Mesendoderm (in vitro differentiated cells): ENCODE measurements around the gene IMMP2L.

ENCODE experiments used
- DNase-seq: peaks from one replicate; pipeline ENCODE4 v3.0.0; 2013
- H2AK5ac ChIP-seq: 2 replicates; pipeline ENCODE4 v1.6.1; 2013; ENCODE audit warnings: low read length, inconsistent platforms
- H2BK120ac ChIP-seq: 2 replicates; pipeline ENCODE4 v1.6.1; 2013; ENCODE audit warnings: low read depth, mild to moderate bottlenecking, low read length, moderate library complexity, mixed read lengths
- H2BK15ac ChIP-seq: replicated peaks from 2 replicates; pipeline ENCODE4 v1.6.1; 2013; ENCODE audit warnings: low read depth, mild to moderate bottlenecking, moderate library complexity
- H2BK5ac ChIP-seq: 2 replicates; pipeline ENCODE4 v1.6.1; 2013; ENCODE audit warnings: low read length, inconsistent platforms
- H3K18ac ChIP-seq: 2 replicates; pipeline ENCODE4 v1.6.1; 2013; ENCODE audit warnings: mild to moderate bottlenecking, low read length, mixed read lengths
- H3K23ac ChIP-seq: one replicate; pipeline ENCODE4 v1.6.1; 2013; ENCODE audit warnings: low read length
- H3K27ac ChIP-seq: 2 replicates; pipeline ENCODE4 v1.5.1; 2013; ENCODE audit warnings: low read depth, mild to moderate bottlenecking, inconsistent platforms, low read length, moderate library complexity
- H3K27me3 ChIP-seq: 2 replicates; pipeline ENCODE4 v1.6.1; 2013; ENCODE audit warnings: low read length, control low read depth, mild to moderate bottlenecking, inconsistent platforms; ENCODE audit not compliant: insufficient read depth, poor library complexity
- H3K36me3 ChIP-seq: 2 replicates; pipeline ENCODE4 v1.6.1; 2013; ENCODE audit warnings: low read length, inconsistent platforms; ENCODE audit not compliant: control insufficient read depth, insufficient read depth
- H3K4ac ChIP-seq: one replicate; pipeline ENCODE4 v1.6.1; 2013; ENCODE audit warnings: low read depth, mild to moderate bottlenecking, low read length, moderate library complexity
- H3K4me1 ChIP-seq: 2 replicates; pipeline ENCODE4 v1.6.1; 2013; ENCODE audit warnings: low read depth, low read length, inconsistent platforms; ENCODE audit not compliant: control insufficient read depth
- H3K4me2 ChIP-seq: 2 replicates; pipeline ENCODE4 v1.6.1; 2013; ENCODE audit warnings: low read length
- H3K4me3 ChIP-seq: 2 replicates; pipeline ENCODE4 v1.5.1; 2013; ENCODE audit warnings: mild to moderate bottlenecking, low read length
- H3K56ac ChIP-seq: one replicate; pipeline ENCODE4 v1.6.1; 2013; ENCODE audit warnings: low read length
- H3K79me1 ChIP-seq: 2 replicates; pipeline ENCODE4 v1.6.1; 2013; ENCODE audit warnings: low read length, inconsistent platforms
- H3K79me2 ChIP-seq: 2 replicates; pipeline ENCODE4 v1.6.1; 2013; ENCODE audit warnings: mild to moderate bottlenecking, low read length; ENCODE audit not compliant: control insufficient read depth, insufficient read depth
- H3K9ac ChIP-seq: 2 replicates; pipeline ENCODE4 v1.6.1; 2013; ENCODE audit warnings: low read length, inconsistent platforms
- H4K5ac ChIP-seq: one replicate; pipeline ENCODE4 v1.6.1; 2013; ENCODE audit warnings: low read length
- H4K8ac ChIP-seq: one replicate; pipeline ENCODE4 v1.6.1; 2013; ENCODE audit warnings: low read depth, mild to moderate bottlenecking, control low read depth, low read length, moderate library complexity
- WGBS: extraction: QIAGEN DNeasy Blood & Tissue Kit; methylation state at CpG from one replicate; pipeline ENCODE4 v1.1.7; 2013; ENCODE audit warnings: low lambda C conversion rate, missing lambda C conversion rate; ENCODE audit not compliant: insufficient coverage; ENCODE audit errors: extremely low coverage; 5-methylcytosine and 5-hydroxymethylcytosine counted together

IMMP2L gene

DNA sequence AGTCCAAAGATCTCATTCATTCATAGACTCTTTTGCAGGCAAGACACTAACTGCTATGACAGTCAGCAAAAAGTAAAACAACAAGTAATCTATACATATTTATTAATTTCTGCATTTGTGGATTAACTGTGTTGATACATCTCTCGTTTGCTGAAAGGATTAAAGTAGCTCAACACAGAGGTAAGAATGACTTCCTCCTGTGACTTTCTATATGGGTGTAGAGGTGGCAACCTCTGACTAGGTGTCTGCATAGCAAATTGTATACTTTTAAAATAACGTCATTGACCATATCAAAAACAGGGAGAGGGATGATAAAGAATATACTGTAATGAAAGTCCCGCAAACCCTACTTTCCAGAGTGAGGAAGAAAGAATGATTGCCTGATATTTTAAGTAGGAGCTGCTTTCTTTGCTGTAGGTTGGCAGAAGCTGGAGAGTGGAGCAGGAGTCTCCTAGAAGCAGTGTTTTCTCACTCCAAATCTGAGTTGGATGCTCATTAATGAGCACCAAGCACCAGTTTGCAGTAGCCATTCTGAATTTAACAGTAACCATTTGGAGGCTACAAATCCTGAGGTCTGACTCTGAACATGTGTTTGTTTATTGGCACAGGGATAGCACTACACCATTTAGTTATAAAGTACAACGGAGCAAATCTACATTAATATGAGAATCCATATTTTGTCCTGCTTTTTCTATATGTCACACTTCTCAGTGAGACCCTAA lies 480.6 kb downstream of the IMMP2L start:
- Histone ChIP-seq H3K4ac (no peak overlapping the region), H3K36me3 (no peaks in the 10 kb centered on the region), H3K27ac (no peak overlapping the region), H3K79me2 (no peaks in the 10 kb centered on the region), H4K5ac (no peak overlapping the region), H3K56ac (no peak overlapping the region), H2BK120ac (no peak overlapping the region), H2AK5ac (no peak overlapping the region), H3K79me1 (no peaks in the 10 kb centered on the region), H4K8ac (no peak overlapping the region), H3K4me3 (no peak overlapping the region), H3K4me2 (no peak overlapping the region), H3K9ac (no peak overlapping the region), H2BK5ac (no peak overlapping the region), H2BK15ac (no peak overlapping the region), H3K27me3 (no peaks in the 10 kb centered on the region), H3K4me1 (no peaks in the 10 kb centered on the region), H3K18ac (no peak overlapping the region), H3K23ac (no peak overlapping the region)
- no CpG with 5 or more reads among the region's 4 CpGs for WGBS
- no peak for DNase-seq

GRCh38 chr7:111080495-111081105 lies 481.7 kb downstream of the IMMP2L start:
- no peaks in the 10 kb centered on the region for H3K79me1 ChIP-seq
- H3K79me2 ChIP-seq: no peaks in the 10 kb centered on the region
- no peak overlapping the region for H3K56ac ChIP-seq
- no peaks in the 10 kb centered on the region for H3K36me3 ChIP-seq
- H3K4me3 ChIP-seq: no peak overlapping the region
- H3K9ac ChIP-seq: no peak overlapping the region
- H4K5ac ChIP-seq: no peak overlapping the region
- no peak overlapping the region for H3K4ac ChIP-seq
- no peak overlapping the region for H2AK5ac ChIP-seq
- no peak for DNase-seq
- H3K27me3 ChIP-seq: no peaks in the 10 kb centered on the region
- H3K27ac ChIP-seq: no peak overlapping the region
- no CpG with 5 or more reads among the region's 1 CpG for WGBS
- no peak overlapping the region for H3K4me2 ChIP-seq
- no peaks in the 10 kb centered on the region for H3K4me1 ChIP-seq
- H4K8ac ChIP-seq: no peak overlapping the region
- no peak overlapping the region for H2BK5ac ChIP-seq
- H2BK15ac ChIP-seq: no peak overlapping the region
- no peak overlapping the region for H3K23ac ChIP-seq
- no peak overlapping the region for H3K18ac ChIP-seq
- H2BK120ac ChIP-seq: no peak overlapping the region

DNA sequence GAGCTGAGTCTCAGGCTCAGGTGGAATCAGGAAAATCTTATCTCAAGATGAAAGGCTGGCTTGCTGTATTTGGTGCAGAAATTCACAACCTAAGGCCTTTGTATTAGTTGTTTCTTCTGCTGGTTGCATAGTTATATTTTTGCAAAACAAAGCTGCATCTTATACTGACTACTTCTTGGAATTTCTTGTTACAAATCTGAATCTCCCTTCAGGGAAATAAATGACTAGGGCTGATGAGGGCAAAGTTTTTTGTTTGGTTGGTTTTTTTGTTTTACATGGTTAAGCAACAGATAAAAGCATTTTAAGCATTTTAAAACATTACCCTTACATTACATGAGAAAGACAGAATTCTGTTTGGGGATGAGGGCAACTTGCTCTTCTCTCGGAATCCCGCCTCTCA lies 485.3 kb downstream of the IMMP2L start:
- Histone ChIP-seq H3K23ac (no peak overlapping the region), H2AK5ac (no peak overlapping the region), H3K36me3 (no peaks in the 10 kb centered on the region), H2BK15ac (no peak overlapping the region), H2BK120ac (no peak overlapping the region), H4K5ac (no peak overlapping the region), H4K8ac (no peak overlapping the region), H3K27me3 (no peaks in the 10 kb centered on the region), H3K4me3 (no peak overlapping the region), H3K4ac (no peak overlapping the region), H3K4me1 (no peaks in the 10 kb centered on the region), H2BK5ac (no peak overlapping the region), H3K79me2 (no peaks in the 10 kb centered on the region), H3K18ac (no peak overlapping the region), H3K27ac (no peak overlapping the region), H3K9ac (no peak overlapping the region), H3K4me2 (no peak overlapping the region), H3K56ac (no peak overlapping the region), H3K79me1 (no peaks in the 10 kb centered on the region)
- no CpG with 5 or more reads among the region's 2 CpGs for WGBS
- DNase-seq: no peak

- no peaks in the 10 kb centered on the region for H3K36me3 ChIP-seq
- H3K4me2 ChIP-seq: no peak overlapping the region
- H3K79me2 ChIP-seq: no peaks in the 10 kb centered on the region
- H3K9ac ChIP-seq: no peak overlapping the region
- no peak overlapping the region for H3K56ac ChIP-seq
- H3K18ac ChIP-seq: no peak overlapping the region
- no peak overlapping the region for H3K4ac ChIP-seq
- no peak overlapping the region for H2BK15ac ChIP-seq
- no peaks in the 10 kb centered on the region for H3K27me3 ChIP-seq
- no peak overlapping the region for H3K27ac ChIP-seq
- no peak overlapping the region for H4K5ac ChIP-seq
- no peak overlapping the region for H2AK5ac ChIP-seq
- no peak overlapping the region for H3K4me3 ChIP-seq
- no peak for DNase-seq
- H3K23ac ChIP-seq: no peak overlapping the region
- no peaks in the 10 kb centered on the region for H3K79me1 ChIP-seq
- H4K8ac ChIP-seq: no peak overlapping the region
- no peak overlapping the region for H2BK120ac ChIP-seq
- H3K4me1 ChIP-seq: no peaks in the 10 kb centered on the region
- H2BK5ac ChIP-seq: no peak overlapping the region
Observed at GRCh38 chr7:111076205-111076604, 486.1 kb downstream of the IMMP2L start.

DNA sequence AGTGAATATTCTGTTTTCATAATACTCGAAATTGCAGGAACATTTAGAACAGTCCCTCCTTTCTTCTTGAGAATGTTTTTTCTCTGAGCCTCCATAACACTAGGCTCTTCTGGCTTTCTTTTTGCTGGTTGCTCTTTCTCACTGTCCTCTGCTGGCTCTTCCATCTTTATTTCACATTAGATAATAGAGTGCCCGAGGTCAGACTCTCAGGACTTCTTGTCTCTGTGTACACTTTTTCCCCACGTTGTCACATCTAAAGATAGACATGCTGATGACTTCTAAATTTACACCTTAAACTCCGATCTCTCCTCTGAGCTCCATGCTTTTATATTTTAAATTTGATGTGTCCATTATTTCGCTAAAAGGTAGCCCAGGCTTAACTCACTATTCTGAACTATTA lies 486.8 kb downstream of the IMMP2L start:
- no CpG with 5 or more reads among the region's 5 CpGs for WGBS

GRCh38 chr7:111074748-111075146 lies 487.5 kb downstream of the IMMP2L start:
- DNase-seq: no peak
- H4K5ac ChIP-seq: no peak overlapping the region
- no CpG with 5 or more reads among the region's 6 CpGs for WGBS
- no peaks in the 10 kb centered on the region for H3K79me2 ChIP-seq
- no peak overlapping the region for H3K9ac ChIP-seq
- H3K18ac ChIP-seq: no peak overlapping the region
- H3K23ac ChIP-seq: no peak overlapping the region
- H2AK5ac ChIP-seq: no peak overlapping the region
- H3K27me3 ChIP-seq: no peaks in the 10 kb centered on the region
- H3K4ac ChIP-seq: no peak overlapping the region
- no peak overlapping the region for H4K8ac ChIP-seq
- H3K36me3 ChIP-seq: no peaks in the 10 kb centered on the region
- no peak overlapping the region for H2BK120ac ChIP-seq
- H2BK15ac ChIP-seq: no peak overlapping the region
- no peak overlapping the region for H2BK5ac ChIP-seq
- no peak overlapping the region for H3K4me2 ChIP-seq
- H3K4me1 ChIP-seq: no peaks in the 10 kb centered on the region
- H3K4me3 ChIP-seq: no peak overlapping the region
- no peaks in the 10 kb centered on the region for H3K79me1 ChIP-seq
- no peak overlapping the region for H3K56ac ChIP-seq
- H3K27ac ChIP-seq: no peak overlapping the region

More for the DNA sequence above, 486.8 kb downstream of the IMMP2L start:
- Histone ChIP-seq H4K5ac (no peak overlapping the region), H3K4me2 (no peak overlapping the region), H3K4me1 (no peaks in the 10 kb centered on the region), H2BK15ac (no peak overlapping the region), H3K23ac (no peak overlapping the region), H3K27me3 (no peaks in the 10 kb centered on the region), H3K9ac (no peak overlapping the region), H3K4ac (no peak overlapping the region), H4K8ac (no peak overlapping the region), H3K56ac (no peak overlapping the region), H3K36me3 (no peaks in the 10 kb centered on the region), H2BK5ac (no peak overlapping the region), H3K4me3 (no peak overlapping the region), H3K79me2 (no peaks in the 10 kb centered on the region), H2AK5ac (no peak overlapping the region), H2BK120ac (no peak overlapping the region), H3K27ac (no peak overlapping the region), H3K79me1 (no peaks in the 10 kb centered on the region), H3K18ac (no peak overlapping the region)
- no peak for DNase-seq
